Muscle of leg (tissue), 11 donors: ENCODE data around the gene HRH2. TPM values are rescaled to one million over a fixed set of nuclear protein-coding genes. Genes with fewer than 3 reads are reported as not detected.
A peak's percentile ranks its signal among the peaks of the same experiment; 100 is the strongest.

Source experiments
- DNase-seq: peaks from one replicate; pipeline ENCODE4 v3.0.0; 2013
- H3K27ac ChIP-seq: one replicate; pipeline ENCODE4 v1.5.1; 2013; ENCODE audit warnings: mild to moderate bottlenecking, low read length, control low read depth
- H3K27me3 ChIP-seq: one replicate; pipeline ENCODE4 v1.6.1; 2013; ENCODE audit warnings: low read length; ENCODE audit not compliant: control insufficient read depth, insufficient read depth
- H3K36me3 ChIP-seq: one replicate; pipeline ENCODE4 v1.6.1; 2013; ENCODE audit warnings: low read length; ENCODE audit not compliant: control insufficient read depth, insufficient read depth
- H3K4me1 ChIP-seq: one replicate; pipeline ENCODE4 v1.6.1; 2013; ENCODE audit warnings: low read length; ENCODE audit not compliant: control insufficient read depth, insufficient read depth
- H3K4me3 ChIP-seq: one replicate; pipeline ENCODE4 v1.5.1; 2013; ENCODE audit warnings: low read length, control low read depth
- H3K9me3 ChIP-seq: replicated peaks from 2 replicates; pipeline ENCODE4 v1.6.1; 2013; ENCODE audit warnings: low read depth, low read length; ENCODE audit not compliant: control insufficient read depth
- WGBS: methylation state at CpG from one replicate; pipeline ENCODE4 v1.1.5; 2013; ENCODE audit warnings: missing lambda C conversion rate; ENCODE audit not compliant: insufficient coverage; 5-methylcytosine and 5-hydroxymethylcytosine counted together
- polyA plus RNA-seq, 8 donors: library from polyadenylated mRNA; unstranded; fragments of 120-200 nt; gene quantifications; one replicate each; pipeline versions ENCODE4 v1.2.1 to v1.2.3, GENCODE V29; 2013; ENCODE audit warnings: inconsistent platforms in 1 of 8, low replicate concordance in 1 of 8; ENCODE audit not compliant: insufficient read length in 8 of 8, insufficient read depth in 1 of 8
- total RNA-seq: library from RNA; stranded (reverse); fragments of 120-200 nt; gene quantifications from one replicate; pipeline ENCODE4 v1.2.4, GENCODE V29; 2013

Gene HRH2
- total and polyA plus RNA-seq, 9 donors: 0.35 to 1.5 (median 0.86) TPM

DNA sequence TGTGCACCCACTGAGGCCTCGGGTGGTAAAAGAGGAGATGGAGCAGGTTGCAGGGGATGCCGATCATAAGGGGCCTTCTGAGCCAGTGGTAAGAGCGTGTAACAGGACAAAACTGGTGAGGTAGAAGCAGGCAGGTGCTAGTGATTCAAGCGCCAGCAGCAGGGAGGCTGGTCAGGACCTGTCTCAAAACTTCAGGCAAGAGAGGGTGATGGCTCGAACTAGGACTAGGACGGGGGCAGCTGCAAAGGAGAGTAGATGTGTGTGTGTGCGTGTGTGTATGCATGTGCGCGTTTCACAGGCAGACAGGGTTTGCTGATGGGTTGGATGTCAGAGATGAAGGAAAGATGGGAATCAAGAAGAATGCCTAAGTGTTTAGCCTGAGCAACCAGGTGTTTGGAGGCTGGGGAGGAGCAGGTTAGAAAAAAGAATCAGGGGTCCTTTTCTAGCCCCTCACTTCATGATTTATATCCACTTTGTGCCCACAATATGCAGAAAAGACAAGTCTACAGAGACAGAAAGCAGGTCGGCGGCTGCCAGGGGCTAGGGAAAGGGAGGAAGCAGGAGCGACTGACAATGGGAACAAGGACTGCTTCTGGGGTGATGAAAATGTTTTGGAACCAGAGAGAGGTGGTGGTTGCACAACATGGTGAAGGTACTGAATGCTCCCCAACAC lies 15.2 kb downstream of the HRH2 start:
- no peak overlapping the region for H3K27ac ChIP-seq
- WGBS: 60% methylated on average over 9 of the region's 12 CpGs

DNA sequence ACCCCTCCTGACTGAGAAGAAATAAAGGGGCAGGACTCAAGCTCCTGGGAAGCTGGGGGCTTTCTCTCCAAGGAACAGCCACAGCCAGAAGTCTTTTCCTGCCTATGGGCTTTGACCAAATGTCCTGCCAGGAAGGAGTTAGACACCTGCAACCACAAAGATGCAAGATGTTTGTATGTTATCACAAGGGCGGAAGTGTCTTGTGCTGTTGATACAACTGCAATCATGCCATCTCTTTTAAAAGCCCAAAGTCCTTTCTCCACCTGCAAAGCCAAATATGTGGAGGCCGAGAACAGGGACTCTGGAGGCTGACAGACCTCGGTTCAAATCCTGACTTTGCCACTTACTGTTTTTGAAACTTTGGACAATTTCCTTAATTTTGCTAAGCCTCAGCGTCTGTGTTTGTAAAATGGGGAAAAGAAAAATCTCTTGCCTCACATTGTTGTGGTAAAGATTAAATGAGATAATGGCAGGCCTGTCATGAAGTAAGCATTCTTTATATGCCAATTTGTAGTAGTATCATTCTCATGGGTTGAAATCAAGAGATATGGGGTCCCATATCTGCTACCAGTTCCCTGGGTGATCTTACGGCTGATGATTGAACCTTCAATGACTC lies 17.0 kb downstream of the HRH2 start:
- Histone ChIP-seq H3K9me3 (no peaks in the 10 kb centered on the region), H3K36me3 (no peaks in the 10 kb centered on the region), H3K4me1 (peaks cover 1% of the 10 kb centered on the region), H3K27me3 (peaks cover 21% of the 10 kb centered on the region), H3K4me3 (no peak overlapping the region), H3K27ac (no peak overlapping the region)
- no peak for DNase-seq
- WGBS: 100% methylated on average over 2 of the region's 5 CpGs

More for the DNA sequence above, 15.2 kb downstream of the HRH2 start:
- Histone ChIP-seq H3K4me3 (no peak overlapping the region), H3K27me3 (peaks cover 12% of the 10 kb centered on the region), H3K4me1 (peaks cover 3% of the 10 kb centered on the region), H3K36me3 (no peaks in the 10 kb centered on the region), H3K9me3 (no peaks in the 10 kb centered on the region)
- DNase-seq: no peak

DNA sequence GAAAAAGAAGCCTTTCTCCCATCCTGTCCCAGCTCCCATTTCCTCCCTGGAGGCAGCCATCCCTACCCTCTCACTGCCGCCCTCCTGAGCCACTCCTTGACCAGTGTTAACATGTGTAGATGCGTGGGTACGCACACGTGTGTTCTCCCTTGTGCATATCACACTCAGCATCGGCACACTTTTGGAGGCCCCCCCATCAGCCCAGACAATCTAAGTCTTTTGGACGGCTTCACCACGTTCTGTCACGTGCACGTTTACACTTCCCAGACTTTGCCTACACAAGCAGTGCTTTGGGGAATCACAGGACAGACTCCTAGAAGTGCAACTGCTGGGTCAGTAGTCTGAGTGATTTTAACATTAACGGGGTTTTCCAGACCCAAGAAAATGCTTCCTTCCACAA lies 18.0 kb downstream of the HRH2 start:
- H3K27me3 ChIP-seq: peaks cover 21% of the 10 kb centered on the region
- H3K4me3 ChIP-seq: no peak overlapping the region
- peaks cover 6% of the 10 kb centered on the region for H3K4me1 ChIP-seq
- DNase-seq: no peak
- H3K36me3 ChIP-seq: no peaks in the 10 kb centered on the region
- no peak overlapping the region for H3K27ac ChIP-seq
- WGBS: 65% methylated on average over 7 of the region's 10 CpGs
- no peaks in the 10 kb centered on the region for H3K9me3 ChIP-seq

DNA sequence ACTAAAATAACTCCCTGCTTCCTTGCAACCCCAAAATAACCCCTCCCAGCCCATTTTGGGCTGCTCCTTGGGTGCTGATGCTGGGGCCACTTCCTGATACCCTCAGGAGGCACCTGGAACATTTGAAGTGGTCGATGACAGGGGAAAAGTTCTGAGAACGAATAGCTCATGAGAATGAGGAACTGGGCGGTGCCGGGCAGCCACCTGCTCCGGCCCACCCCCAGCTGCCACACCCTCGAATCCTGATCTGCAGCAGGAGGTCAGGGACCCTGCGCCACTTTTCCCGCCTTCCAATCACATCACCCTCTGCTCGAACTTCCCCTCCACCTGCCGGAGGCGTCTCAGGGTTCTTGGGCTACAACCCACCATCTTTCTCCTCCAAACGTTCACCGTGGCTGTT lies 19.7 kb downstream of the HRH2 start:
- WGBS: 75% methylated on average over 13 of the region's 13 CpGs
- no peak for DNase-seq
- no peaks in the 10 kb centered on the region for H3K9me3 ChIP-seq
- H3K4me3 ChIP-seq: no peak overlapping the region
- H3K36me3 ChIP-seq: no peaks in the 10 kb centered on the region
- peaks cover 31% of the 10 kb centered on the region for H3K27me3 ChIP-seq
- peaks cover 15% of the 10 kb centered on the region for H3K4me1 ChIP-seq
- H3K27ac ChIP-seq: no peak overlapping the region

DNA sequence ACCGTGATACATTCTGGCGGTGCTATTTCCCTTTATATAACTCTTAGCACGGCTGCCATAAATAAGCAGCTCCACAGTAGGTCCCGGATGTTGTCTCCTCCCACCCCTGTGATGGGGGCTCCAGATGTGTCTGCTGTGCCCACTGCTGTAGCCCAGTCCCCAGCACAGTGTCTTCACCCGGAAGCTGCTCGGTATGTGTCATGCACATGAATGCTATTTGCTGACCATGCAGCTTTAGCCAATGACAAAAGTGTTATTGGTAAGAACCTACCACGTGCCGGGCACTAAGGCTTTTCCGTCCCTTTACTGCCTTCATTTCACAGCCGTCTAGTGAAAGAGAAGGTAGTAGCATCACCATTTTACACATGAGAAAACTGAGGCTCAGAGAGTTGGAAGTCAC lies 20.2 kb downstream of the HRH2 start:
- 85% methylated on average over 5 of the region's 10 CpGs for WGBS
- Histone ChIP-seq H3K36me3 (no peaks in the 10 kb centered on the region), H3K27ac (no peak overlapping the region), H3K4me3 (no peak overlapping the region), H3K27me3 (peaks cover 34% of the 10 kb centered on the region), H3K9me3 (no peaks in the 10 kb centered on the region), H3K4me1 (peaks cover 15% of the 10 kb centered on the region)
- DNase-seq: no peak

DNA sequence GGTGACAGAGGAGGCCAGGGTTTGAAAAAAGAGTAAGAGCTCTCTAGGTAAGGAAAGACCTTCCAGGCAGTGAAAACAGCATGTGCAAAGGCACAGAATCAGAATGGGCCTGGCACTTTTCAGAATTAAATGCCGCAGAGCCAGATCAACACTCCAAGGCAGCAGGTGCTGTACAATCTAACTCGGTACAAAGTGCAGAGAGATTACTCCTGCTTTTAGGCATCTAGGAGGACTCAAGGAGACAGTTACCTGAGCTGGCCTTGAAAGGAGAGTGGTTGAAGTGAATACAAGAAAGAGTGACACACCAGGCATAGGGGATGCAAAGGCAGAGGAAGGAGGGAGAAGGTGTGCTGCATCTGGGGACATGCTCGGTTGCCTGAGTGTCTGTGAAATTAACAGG lies 21.5 kb downstream of the HRH2 start:
- no peaks in the 10 kb centered on the region for H3K36me3 ChIP-seq
- no peak overlapping the region for H3K4me3 ChIP-seq
- peaks cover 31% of the 10 kb centered on the region for H3K27me3 ChIP-seq
- H3K27ac ChIP-seq: no peak overlapping the region
- WGBS: 64% methylated on average over 3 of the region's 3 CpGs
- peaks cover 15% of the 10 kb centered on the region for H3K4me1 ChIP-seq
- no peaks in the 10 kb centered on the region for H3K9me3 ChIP-seq
- no peak for DNase-seq

DNA sequence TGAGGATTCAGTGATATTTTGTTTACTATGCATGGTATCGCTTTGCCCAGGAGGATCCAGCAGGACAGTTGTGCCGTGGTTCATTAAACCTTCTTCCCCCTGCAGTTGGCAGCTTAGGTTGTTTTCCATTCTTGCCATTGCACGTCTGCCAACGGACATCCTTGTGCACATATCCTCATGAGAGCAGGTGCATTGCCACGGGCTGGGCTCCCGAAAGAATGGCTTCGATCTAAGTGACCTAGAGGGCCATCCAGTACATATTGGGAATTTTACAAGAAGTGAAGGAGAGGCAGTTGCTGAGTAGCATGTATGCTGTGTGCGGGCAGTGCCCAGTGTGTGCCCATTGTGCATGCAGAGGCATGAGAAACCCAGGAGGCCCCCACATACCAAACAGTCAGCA lies 22.1 kb downstream of the HRH2 start:
- no peak overlapping the region for H3K27ac ChIP-seq
- no peaks in the 10 kb centered on the region for H3K9me3 ChIP-seq
- H3K36me3 ChIP-seq: no peaks in the 10 kb centered on the region
- peaks cover 33% of the 10 kb centered on the region for H3K27me3 ChIP-seq
- 70% methylated on average over 6 of the region's 8 CpGs for WGBS
- H3K4me1 ChIP-seq: peaks cover 15% of the 10 kb centered on the region
- no peak overlapping the region for H3K4me3 ChIP-seq
- DNase-seq: no peak

DNA sequence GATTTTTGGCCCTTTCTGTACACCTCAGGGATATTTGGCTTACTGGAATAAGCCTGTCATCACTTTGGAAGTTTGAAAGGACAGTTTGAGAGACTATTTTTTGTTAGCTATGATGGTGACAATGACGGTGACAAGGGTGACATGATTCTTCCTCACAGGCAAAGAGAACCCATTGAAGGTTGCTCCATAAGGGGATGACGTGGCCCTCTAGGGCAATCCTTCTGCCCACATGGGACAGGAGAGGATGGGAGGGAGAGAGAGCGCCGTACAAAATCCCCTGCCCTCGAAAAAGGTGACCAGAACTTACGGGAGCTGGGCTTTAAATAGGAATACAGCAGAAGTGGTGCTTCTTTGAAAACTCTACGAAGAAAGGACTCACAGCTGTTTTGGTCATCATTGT lies 22.6 kb downstream of the HRH2 start:
- H3K4me1 ChIP-seq: peaks cover 15% of the 10 kb centered on the region
- H3K9me3 ChIP-seq: no peaks in the 10 kb centered on the region
- no peaks in the 10 kb centered on the region for H3K36me3 ChIP-seq
- H3K27me3 ChIP-seq: peaks cover 33% of the 10 kb centered on the region
- 47% methylated on average over 2 of the region's 7 CpGs for WGBS
- no peak overlapping the region for H3K4me3 ChIP-seq
- no peak overlapping the region for H3K27ac ChIP-seq
- no peak for DNase-seq

DNA sequence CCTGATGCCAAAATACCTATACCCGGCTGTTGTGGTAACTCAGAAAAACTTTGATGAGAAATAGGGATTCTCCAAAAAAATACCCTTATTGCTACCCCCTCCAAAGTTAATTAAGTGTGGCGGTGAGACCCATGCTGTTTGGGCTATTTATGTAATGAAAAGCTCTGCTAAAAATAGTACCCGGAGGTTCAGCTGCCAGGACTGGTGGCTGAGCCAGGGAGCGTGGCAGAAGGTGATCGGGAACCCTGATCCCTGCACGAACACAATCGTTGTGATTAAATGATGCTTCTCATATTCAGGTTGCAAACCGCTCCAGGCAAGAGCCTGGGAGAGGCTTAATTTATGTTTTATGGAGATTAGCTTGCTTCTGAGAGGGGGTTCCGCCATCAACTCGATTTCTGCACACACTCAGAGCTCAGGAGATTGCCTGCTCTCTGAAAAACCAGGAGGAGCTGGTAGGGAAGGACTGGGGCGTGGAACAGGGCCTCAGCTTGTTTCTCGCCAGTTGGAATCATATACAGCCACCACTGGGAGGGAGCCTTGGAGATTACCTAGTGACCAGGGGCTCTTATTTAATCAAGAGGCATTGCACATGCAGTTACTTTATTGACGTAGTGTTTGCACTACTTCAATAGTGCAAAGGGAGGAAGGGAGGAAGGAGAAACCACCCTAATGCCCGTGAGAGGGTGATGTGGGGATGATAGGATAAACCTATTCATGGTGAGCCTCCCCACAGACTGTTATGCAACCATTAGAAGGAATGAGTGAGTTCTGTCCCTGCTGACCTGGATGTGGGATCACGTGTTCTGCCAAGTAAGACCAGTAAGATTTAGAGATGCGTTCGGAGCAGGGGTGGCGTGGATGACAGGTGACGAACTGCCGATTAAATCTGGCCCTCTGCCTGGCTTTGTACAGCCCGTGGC lies 23.4 kb downstream of the HRH2 start:
- H3K9me3 ChIP-seq: no peaks in the 10 kb centered on the region
- no peak overlapping the region for H3K4me3 ChIP-seq
- no peak for DNase-seq
- 26% methylated on average over 15 of the region's 21 CpGs for WGBS
- H3K4me1 ChIP-seq: peaks cover 15% of the 10 kb centered on the region
- H3K36me3 ChIP-seq: no peaks in the 10 kb centered on the region
- no peak overlapping the region for H3K27ac ChIP-seq
- peaks cover 33% of the 10 kb centered on the region for H3K27me3 ChIP-seq

DNA sequence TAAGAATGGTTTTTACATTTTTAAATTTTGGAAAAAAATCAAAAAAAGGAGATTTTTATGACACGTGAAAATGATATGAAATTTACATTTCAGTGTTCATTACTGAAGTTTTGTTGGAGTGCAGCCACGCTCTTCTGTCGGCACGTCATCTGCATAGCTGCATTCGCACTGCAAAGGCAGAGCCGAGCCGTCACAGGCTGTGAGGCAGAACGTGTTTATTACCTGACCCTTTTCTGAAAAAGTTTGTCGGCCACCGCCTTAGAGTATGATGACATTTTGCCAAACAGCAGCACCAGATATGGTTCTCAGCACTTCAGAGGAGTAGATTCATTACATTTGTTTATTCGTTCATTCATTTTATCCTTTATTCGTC lies 24.1 kb downstream of the HRH2 start:
- Histone ChIP-seq H3K4me1 (peaks cover 15% of the 10 kb centered on the region), H3K27ac (no peak overlapping the region), H3K9me3 (no peaks in the 10 kb centered on the region), H3K27me3 (peaks cover 33% of the 10 kb centered on the region), H3K4me3 (no peak overlapping the region), H3K36me3 (no peaks in the 10 kb centered on the region)
- 14% methylated on average over 9 of the region's 12 CpGs for WGBS
- peak; percentile 44 for DNase-seq
